HG03103 (cell line): ENCODE data around the gene PLPP7.
"Not testable (repeated sequence)": the region's sequence is repeated elsewhere in the genome, so short reads cannot be mapped to it uniquely, and the experiment has no call there.

Experiments used
- ATAC-seq: cut with Tn5 transposase; IDR thresholded peaks from one replicate; pipeline ENCODE4 v1.9.1; 2021; ENCODE audit warnings: low read depth; ENCODE audit not compliant: unreplicated experiment

The PLPP7 gene

GRCh38 chr9:131289301-131290035 is at the start of gene PLPP7:
TSS of gene PLPP7 (plus strand) at chr9:131289723. CDS start at chr9:131289998, 275 bp downstream.
- ATAC-seq: no peak

DNA sequence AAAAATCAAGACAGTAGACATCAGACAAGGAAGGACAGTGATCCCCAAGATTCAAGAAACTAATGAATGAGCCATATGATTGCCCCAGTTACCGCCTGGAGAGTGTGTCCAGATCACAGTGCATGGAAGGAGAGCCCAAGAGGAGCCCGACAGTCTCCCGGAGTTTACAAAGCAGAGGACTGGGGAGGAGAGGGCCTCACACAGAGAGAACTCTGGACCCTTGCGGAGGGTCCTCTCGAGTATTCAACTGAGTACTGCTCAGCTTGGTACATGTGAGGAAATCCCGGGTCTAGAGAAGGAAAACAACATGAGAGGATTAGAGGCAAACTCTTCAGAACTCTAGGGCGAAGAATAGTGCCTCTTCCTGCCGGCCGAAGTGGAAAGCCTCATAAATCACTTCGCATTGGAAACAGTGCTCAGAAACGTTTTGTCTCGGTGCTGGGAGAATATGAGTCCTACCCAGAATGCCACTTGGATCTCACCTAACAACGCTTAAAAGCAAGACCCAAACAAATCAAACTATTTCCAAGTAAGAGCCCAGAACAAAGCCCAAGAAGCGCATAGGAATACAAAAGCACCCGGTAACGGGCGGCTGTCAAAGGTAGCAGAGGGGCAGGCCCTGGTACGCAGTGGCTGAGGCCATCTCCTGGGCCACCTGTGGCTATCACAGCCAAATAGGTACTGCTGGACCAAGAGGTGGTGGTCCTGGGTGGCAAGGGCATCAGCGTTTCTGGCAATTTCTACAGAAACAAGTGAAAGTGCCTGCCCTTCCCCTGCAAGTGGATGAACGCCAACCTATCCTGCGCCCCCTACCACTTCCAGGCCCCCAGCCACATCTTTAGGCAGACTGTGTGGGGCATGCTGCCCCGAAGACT is 49.2 kb upstream of the PLPP7 start:
- no peak for ATAC-seq

GRCh38 chr9:131244331-131244730 is 45.2 kb upstream of the PLPP7 start:
- ATAC-seq: not testable (repeated sequence)

GRCh38 chr9:131246618-131247017 is 42.9 kb upstream of the PLPP7 start:
- ATAC-seq: no peak

- no peak for ATAC-seq
These were observed 37.4 kb upstream of the PLPP7 start for GRCh38 chr9:131252120-131252519.

DNA sequence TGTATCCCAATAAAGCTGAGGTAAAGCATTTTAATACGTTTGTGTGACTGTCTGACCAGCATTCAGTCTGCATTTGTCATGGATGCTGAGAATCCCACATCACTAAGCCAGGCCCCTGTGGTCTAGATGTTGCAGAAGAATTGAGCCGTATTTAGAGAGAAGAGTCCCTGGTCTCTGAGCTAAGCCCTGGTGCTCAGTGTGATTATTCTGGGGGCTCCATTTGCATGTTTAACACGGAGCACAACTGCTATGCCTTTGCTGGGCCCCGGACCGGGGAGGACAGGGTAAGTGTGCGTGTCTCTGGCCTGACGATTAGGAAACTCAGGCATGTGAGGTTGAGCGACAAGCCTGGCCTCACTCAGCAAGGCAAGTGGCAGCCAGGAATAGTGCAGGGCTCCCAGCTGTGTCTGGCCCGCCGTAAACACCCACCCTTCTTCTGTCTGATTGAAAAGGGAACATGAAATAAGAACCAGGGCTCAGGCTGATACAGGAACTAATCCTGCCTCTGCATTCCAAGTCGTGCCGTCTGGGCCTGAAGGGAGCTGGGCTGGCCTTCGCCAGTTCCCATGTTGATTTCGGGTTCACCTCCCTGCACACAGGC is 35.5 kb upstream of the PLPP7 start:
- no peak for ATAC-seq

DNA sequence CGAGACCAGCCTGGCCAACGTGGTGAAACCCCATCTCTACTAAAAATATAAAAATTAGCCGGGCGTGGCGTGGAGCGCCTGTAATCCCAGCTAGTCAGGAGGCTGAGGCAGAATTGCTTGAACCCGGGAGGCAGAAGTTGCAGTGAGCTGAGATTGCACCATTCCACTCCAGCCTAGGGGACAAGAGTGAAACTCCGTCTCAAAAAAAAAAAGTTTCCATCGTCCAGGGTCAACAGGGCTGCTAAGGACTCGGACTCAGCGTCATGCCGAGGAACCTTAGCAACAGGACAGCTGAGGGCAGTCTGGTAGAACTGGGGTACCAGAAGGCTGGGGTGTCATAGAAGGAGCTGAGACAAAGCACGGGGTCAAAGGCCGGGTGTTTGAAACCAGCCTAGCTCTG is 34.9 kb upstream of the PLPP7 start:
- ATAC-seq: no peak

GRCh38 chr9:131255676-131256197 is 33.8 kb upstream of the PLPP7 start:
- ATAC-seq: no peak

- no peak for ATAC-seq
These were observed 32.1 kb upstream of the PLPP7 start for GRCh38 chr9:131257266-131258025.

GRCh38 chr9:131258186-131258585 is 31.3 kb upstream of the PLPP7 start:
- no peak for ATAC-seq

- no peak for ATAC-seq
These were observed 30.7 kb upstream of the PLPP7 start for GRCh38 chr9:131258698-131259431.

- no peak for ATAC-seq
These were observed 30.1 kb upstream of the PLPP7 start for GRCh38 chr9:131259432-131259898.

DNA sequence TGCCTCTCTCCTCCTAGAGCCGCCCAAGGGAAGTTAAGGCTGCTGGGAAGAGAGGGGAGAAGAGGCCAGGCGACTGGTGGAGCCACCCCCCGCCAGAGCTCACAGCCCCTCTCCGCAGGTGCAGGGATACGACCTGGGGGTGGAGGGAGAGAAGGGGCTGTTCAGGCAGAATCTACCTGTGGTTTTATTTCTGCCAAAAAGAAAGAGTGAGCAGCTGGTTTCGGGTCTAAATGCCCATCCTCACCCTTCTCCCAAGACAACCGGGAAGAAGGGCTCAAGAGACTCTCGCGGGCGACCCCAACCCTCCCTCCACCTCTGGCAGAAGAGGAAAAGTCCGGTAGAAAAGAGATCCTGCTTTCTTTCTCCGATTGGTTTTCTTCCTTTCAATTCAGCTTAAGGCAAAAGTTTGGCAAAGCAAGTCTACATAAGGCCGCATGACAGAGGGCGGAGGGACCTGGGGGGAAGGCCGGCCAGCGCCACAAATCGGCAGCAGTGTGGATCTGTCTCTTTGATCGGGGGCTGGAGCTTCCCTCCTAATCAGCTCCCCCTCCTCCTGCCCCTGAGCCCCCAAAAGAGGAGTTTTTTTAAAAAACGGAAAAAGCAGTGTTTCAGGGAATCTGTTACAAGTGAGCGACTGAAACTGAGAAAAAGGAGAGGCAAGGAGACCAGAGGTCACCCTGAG is 29.5 kb upstream of the PLPP7 start:
- no peak for ATAC-seq

- no peak for ATAC-seq
These were observed 28.6 kb upstream of the PLPP7 start for GRCh38 chr9:131260751-131261452.

- ATAC-seq: no peak
These were observed 27.0 kb upstream of the PLPP7 start for GRCh38 chr9:131262327-131263032.

DNA sequence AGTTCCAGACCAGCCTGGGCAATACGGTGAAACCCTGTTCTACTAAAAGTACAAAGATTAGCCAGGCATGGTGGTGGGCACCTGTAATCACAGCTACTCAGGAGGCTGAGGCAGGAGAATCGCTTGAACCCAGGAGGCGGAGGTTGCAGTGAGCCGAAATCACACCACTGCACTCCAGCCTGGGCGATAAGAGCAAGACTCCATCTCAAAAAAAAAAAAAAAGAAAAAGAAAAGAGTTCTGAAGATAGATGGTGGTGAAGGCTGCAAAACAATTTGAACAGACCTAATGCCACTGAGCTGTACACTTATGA is 26.5 kb upstream of the PLPP7 start:
- not testable (repeated sequence) for ATAC-seq

GRCh38 chr9:131263701-131264100 is 25.8 kb upstream of the PLPP7 start:
- no peak for ATAC-seq

DNA sequence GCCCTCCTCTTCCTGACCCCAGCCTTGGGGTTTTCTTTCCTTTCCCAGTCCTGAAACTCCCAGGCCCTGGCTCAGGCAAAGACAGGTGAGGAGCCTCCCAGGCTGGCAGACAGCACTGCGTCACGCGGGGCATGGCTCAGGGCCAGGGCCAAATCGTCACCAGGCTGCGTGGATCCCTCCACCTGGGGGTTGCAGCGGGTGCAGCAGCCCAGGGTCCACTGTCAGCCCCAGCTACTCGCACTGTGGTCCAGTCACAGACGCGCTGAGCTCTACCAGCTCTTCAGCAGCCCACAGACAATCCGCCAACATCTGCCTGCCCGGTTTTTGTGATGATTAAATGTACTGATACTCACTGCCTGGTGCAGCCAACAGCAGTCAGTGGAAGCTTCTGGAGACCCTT is 25.3 kb upstream of the PLPP7 start:
- ATAC-seq: no peak
